C4-2B (cell line): ENCODE measurements around the gene GADD45B.
"Not testable (repeated sequence)": the region's sequence is repeated elsewhere in the genome, so short reads cannot be mapped to it uniquely, and the experiment has no call there.

ENCODE experiments used
- H3K27ac ChIP-seq: fragments of 450-650 bp; 2 replicates; pipeline ENCODE4 v1.5.1; 2017
- CTCF ChIP-seq: fragments of 450-650 bp; conservative IDR thresholded peaks from 2 replicates; pipeline ENCODE4 v1.5.1; 2017; ENCODE audit warnings: mild to moderate bottlenecking
- ZFX ChIP-seq: fragments of 450-650 bp; IDR thresholded peaks from 2 replicates; pipeline ENCODE4 v1.6.1; 2017

GADD45B gene

GRCh38 chr19:2517881-2518601 lies 42.1 kb downstream of the GADD45B start:
- TF ChIP-seq CTCF (no peak), ZFX (no peak)
- H3K27ac ChIP-seq = no peak overlapping the region

GRCh38 chr19:2518856-2519255 lies 42.9 kb downstream of the GADD45B start:
- H3K27ac ChIP-seq = not testable (repeated sequence)

- H3K27ac ChIP-seq = no peak overlapping the region
- TF ChIP-seq ZFX (no peak), CTCF (no peak)
Observed at GRCh38 chr19:2519482-2519881, 43.6 kb downstream of the GADD45B start.

- H3K27ac ChIP-seq = no peak overlapping the region
- TF ChIP-seq CTCF (no peak), ZFX (no peak)
Observed at GRCh38 chr19:2523630-2524311, 47.8 kb downstream of the GADD45B start.

GRCh38 chr19:2524361-2524839 lies 48.5 kb downstream of the GADD45B start:
- TF ChIP-seq ZFX = no peak
- TF ChIP-seq CTCF = no peak
- H3K27ac ChIP-seq = no peak overlapping the region

GRCh38 chr19:2524840-2525723 lies 49.2 kb downstream of the GADD45B start:
- TF ChIP-seq ZFX (no peak), CTCF (no peak)
- no peak overlapping the region; the same call in 1 of the 2 replicates for H3K27ac ChIP-seq

GRCh38 chr19:2527171-2527570 lies 51.2 kb downstream of the GADD45B start:
- peak overlapping the region; percentile 75 for H3K27ac ChIP-seq

More at GRCh38 chr19:2527171-2527570, 51.2 kb downstream of the GADD45B start:
- TF ChIP-seq CTCF = no peak
- TF ChIP-seq ZFX = no peak
